H4 (cell line): Measurements from ENCODE around the gene RBFOX1. TPM values are rescaled to one million over a fixed set of nuclear protein-coding genes. Genes with fewer than 3 reads are reported as not detected.

Experiments used
- DNase-seq: peaks from one replicate; pipeline ENCODE4 v3.0.0-alpha.2; 2015; ENCODE audit warnings: low spot score
- total RNA-seq: library from RNA; depleted of rRNA; stranded (reverse); fragments of >200 nt; shearing (Covaris generic); gene quantifications from 2 replicates; pipeline ENCODE4 v1.2.3, GENCODE V29; 2014

Gene RBFOX1
- total RNA-seq, 1 experiment from 2014 or later: not detected

DNA sequence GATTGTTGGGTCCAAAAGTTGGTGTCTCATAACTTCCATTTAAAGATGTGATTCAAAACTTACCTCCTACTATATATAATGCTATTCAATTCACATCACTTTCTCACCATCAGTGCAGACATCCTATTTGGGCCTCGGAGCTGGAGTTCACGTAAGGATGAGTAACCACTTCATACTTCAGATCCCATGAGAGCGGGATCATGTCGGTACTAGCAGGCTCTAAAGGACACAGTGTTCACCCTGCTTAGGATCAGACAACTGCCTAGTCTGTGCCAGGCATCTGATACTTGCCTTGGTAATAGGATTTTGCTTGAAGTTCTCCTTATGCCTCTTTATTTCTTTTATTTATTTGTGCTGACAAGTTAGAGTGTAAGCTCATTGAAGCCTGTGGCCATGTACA lies 39.5 kb downstream of the RBFOX1 start:
- DNase-seq: no peak

DNA sequence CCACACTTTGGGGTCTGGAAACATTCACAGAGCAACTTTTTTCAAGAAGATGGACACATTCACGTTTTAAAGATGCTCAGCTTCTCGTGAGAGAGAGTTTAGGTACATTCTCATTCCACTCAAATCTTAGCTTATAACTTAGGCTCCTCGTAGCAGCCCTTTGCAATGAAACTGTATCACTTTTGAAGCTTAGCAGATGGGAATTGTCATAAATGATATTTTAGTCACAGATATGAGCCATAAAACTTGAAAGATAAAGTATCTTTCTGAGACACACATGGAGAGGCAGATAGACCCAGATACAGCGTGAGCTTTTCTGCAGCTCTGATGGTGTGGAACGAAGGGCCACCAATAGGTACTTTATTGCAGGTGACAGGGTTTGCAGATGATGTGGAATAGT lies 41.1 kb downstream of the RBFOX1 start:
- no peak for DNase-seq

DNA sequence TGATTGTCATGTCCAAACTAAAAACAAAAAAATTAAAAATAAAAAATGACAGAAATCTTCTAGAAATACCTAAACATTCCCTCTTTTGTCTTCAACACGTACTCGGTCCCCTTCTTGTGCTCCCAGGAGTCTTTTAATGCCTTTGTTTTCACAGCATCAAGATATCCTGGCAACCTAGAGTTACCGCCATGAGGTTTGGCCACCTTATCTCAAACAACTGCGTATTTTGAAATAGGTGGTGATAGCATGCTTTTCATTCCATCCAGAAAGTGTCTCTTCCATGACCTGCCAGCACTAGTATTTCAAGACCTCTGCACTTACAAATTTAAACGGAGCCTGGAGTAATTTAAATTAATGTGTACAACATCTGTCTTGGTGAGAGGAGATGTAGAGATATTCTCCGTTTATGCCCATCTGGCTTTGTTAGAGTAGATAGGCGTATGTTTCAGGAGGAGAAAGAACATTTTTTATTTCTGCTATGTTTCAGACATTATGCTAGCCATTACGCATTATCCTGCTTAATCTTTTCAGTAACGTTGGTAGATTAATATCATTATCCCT lies 42.0 kb downstream of the RBFOX1 start:
- DNase-seq: no peak

DNA sequence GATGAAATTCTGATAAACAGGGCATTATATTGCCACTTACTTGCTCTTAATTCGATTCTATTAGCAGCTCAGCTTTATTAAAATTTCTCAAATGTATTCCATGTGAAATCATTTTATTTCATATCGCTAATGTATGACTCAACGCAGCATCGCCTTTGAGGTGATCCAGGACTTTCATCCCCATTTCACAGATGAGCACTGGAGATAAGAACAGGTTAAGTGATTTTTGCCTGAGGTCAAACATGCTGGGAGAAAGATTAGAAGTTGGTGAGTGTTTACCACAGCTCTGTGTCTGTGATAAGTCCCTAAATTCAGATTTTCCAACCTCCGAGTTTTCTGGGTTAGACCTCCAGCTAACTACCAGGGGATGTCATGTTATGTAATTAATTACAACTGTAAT lies 43.6 kb downstream of the RBFOX1 start:
- DNase-seq: no peak

DNA sequence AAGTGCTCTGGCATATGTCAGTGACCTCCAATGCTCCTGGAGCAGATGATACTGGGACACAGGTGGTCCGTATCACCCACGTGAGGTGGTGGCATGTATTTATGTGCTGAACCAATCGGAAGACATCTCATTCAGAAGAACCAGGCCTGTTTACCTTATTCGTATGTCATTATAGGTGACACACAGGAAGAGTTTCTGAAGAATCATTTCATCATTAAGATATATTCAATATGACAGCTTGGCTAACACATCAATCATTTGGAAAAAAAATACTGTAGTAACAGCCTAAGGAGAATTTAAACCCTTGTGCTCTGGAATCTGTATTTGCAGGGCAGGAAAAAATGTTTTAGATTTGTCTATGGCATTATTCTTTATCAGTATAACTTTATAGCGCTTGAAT lies 44.6 kb downstream of the RBFOX1 start:
- DNase-seq: no peak

DNA sequence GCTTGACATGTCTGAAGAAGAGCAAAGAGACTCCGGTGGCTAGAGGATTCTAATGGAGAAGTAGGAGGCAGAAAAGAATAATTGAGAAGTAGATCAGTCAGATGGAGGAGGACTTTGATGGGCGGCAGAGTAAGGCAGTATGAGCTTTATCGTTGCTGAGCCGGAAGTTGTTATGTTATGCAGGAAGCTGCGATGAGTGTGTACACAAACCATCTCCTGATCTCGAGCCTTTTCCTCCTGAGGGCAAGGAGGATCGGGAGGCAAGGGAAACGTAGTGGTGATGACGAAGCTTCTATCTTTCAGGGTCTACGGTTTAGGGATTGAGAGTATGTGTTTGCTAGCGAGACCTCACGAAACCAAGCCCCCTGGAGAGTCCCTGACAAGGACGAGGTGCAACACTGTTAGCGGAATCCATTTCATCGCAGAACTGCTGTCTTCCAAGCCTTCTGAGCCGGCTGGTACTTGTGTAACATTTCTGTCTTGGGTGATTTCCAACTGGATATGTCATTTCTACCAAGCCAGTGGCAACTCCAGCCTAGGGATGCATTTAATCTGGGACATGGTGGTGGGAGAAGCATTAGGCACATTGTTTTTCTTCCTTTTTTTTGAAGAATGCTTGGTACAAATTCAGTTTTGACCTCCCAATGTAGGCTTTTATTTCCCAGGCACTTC lies 45.5 kb downstream of the RBFOX1 start:
- DNase-seq: no peak

DNA sequence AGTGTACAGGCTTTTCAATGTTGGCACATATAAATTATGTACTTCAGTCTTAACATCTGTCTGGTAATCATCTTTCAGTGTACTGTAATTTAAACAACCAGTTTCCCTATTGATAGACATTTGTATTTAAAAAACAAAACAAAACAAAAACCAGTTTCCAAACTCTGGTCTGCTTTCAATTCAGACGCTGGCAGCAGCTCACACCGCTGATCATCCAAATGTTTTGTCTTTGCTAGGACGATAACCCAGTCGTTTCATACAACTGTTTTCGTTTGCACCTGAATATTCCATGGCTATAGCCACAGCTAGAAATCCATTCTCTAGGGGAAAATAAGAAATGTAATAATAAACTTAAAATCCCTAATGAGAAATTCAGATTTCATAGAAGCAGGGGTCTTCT lies 47.8 kb downstream of the RBFOX1 start:
- DNase-seq: no peak

DNA sequence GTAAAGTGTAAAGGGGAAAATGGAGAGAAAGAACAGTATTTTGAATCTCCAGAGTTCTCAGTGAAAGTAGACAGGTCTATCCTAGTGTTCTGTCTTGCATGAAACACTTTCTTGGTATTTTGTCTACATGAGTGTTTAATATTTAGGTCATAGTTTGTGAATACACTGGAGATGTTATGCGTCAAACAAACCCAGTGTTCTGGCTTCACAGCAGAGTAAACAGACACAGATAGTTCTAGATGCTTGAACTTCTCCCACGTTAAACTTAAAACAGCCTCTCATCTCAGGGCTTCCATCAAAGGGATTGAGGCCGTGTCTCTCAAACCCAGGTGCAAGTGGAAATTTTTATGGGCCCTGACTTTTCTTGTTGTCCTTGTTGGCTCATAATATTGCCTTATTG lies 48.3 kb downstream of the RBFOX1 start:
- no peak for DNase-seq

DNA sequence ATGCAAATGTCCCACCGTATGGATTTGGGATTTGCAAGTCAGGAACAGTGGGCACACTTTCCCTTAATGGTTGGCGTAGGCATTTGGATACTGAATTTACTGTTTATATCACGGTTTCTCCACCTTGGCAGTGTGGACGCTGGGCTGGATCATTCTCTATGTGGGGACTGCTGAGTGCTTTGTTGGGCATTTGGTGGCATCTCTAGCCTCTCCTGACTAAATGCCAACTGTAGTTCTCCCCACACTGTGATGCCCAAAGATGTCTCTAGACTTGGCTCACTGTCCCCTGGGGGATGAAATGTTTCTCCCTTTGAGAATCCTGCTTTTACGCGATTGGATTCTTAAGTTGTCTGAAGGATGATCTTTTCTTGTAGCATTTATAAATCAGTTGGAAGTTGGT lies 49.0 kb downstream of the RBFOX1 start:
- no peak for DNase-seq

DNA sequence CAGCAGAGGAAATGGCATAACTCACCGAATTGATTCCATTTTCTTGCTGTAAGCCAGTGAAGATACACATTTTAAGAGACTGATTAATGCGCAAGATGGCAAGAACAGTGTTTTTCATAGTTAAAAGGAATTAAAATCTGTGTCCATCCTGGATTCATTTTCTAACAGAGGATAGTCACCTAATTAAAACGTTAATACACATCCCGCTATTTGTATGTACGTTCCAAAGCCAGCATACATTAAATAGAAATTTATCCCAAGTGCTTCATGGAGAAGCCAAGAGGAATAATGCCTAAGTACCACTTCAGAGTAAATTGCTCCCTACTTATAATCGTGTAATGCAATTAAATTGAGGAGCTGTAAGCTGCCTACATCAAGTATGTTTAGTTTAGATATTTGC lies 49.9 kb downstream of the RBFOX1 start:
- DNase-seq: no peak

DNA sequence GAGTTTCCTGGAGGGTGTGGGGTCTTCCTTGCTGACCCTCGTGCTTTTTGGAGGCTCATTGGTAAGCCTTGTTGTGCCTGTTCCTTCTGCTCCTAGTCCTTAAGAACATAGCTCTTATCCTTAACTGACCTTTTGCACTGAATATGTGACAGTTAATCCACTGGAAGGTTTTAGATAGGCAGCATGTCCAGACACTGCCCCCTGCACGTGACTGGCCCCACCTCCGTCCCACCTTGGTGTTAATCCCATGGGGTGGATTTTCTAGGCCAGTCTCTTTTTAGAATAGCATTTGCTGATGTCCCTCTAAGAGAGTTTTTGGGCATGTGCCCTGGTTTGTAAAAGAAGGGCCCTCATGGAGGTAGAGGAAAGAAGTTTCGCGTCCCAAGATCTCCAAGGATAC lies 58.3 kb downstream of the RBFOX1 start:
- no peak for DNase-seq

DNA sequence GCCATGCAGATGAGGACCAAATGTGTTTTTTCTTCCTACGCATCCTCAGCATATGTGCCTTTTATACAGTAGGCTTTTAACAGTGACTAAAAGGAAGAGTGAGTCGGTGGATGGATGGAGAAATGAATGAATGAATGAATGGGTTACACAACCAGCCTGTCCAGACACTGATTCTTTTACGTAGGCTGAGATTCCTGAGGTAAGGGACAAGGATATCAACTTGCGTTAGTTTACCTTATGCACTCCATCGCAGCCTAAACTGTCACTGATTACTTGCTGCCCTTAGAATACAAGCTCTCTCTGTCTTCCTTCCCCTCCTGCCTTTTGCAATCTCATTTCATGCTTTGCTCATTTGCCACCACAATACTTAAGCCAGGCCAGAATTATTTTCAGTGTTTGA lies 59.0 kb downstream of the RBFOX1 start:
- no peak for DNase-seq

DNA sequence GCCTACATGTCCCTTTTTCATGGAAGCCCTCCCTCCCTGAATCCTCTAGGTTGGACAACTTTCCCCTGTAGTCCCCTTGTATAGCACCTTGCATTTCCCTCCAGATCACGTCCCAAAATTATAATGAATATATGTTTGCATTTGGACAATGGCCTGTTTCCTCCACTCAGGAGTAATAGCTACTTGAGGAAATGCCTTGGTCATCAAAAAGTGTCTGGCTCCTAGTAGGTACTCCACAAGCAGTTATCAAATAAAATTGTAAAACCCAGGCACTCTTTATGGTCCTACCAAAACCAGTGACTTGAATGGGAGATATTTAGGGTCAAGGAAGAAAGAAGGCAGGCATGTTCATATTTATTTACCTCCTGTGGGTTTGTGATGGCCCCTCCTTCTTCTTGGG lies 59.6 kb downstream of the RBFOX1 start:
- no peak for DNase-seq

DNA sequence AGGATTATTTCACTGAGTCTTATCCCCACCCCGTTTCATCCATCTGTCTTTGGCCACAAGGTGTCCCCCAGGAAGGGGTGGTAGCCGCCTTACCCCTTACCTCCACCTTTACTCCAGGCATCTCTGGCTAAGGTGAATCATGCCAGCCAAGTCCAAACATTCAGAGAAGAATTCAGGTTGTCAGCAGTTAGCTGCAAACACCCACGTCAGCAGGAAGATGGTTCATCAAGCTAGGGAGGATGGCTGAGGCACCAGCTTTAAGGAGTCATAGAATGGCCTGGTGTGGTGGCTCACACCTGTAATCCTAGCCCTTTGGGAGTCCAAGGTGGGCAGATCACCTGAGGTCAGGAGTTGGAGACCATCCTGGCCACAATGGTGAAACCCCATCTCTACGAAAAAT lies 61.0 kb downstream of the RBFOX1 start:
- no peak for DNase-seq

DNA sequence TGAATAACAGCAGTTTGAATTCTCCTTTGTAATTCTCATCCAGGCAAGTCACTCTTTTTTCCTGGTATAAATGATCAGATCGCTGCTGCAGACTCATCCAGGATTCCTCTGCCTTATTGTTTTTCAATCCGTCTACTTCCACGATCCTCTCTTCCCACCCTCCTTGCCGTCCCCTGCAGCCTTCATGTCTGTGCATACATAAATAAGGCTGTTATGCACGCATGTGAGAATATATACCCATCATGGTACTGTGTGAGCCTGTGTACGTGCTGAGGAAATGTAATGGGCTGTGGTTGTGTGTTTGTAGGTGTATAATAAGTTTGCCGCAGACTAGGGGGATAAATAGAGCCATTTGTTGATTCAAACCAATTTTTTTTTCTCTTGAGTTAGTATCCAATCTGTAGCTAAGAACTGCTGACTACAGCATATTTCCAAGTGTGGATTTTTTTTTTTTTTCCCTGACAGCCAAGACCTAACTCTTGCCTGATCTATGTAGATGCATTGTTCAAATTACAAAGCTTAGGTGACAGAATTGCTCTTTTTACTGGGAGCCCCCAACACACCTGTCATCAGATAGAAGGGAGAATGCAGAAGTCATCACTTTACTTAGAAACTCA lies 62.2 kb downstream of the RBFOX1 start:
- no peak for DNase-seq

DNA sequence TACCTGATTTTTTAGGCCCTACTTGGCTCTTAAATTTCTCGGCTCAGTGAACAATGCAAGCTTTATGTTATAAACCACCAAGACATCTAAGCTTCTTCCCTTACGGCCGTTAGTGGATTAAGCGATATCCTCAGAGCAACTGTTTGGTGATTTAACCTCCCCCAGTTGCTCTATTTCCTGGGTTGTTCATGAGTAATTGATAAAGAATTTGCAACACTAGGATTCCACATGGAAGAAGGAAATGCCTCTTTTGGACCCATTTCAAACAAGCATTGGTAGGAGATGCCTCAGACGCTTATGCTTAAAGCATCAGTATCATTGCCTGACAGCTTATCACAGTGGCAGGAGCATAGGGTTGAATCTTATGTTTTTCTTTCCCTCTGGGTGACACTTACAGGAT lies 65.3 kb downstream of the RBFOX1 start:
- peak; percentile 13 for DNase-seq

DNA sequence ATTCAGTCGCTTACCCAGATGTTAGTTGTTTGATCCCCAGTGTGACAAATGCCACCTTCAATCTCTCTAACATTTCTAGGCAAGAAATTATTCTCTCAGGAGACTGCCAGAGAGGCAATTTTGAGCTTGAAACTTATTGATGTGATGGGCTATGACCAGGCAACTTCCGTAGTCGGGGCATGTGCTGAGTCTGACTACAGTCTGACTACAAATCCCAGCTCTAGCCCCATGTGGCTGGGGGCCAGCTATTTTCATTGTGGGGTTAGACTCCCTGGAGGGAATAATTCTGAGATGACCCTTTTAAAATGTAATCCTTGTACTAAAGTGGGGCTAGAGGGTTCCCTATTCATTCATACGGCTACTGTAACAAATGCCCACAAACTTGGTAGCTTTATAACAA lies 65.9 kb downstream of the RBFOX1 start:
- no peak for DNase-seq

DNA sequence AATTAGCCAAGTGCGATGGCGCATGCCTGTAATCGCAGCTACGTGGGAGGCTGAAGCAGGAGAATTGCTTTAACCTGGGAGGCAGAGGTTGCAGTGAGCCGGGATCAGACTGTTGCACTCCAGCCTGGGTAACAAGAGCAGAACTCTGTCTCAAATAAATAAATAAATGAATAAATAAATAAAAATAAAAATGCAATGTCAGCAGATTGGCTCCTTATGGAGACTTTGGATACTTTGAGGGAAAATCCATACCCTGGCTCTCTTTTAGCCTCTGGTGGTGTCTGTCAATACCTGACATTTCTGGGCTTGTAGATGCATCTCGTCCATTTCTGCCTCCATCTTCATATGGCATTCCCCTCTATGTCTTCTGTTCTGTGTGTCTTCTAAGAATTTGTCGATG lies 66.7 kb downstream of the RBFOX1 start:
- DNase-seq: no peak

DNA sequence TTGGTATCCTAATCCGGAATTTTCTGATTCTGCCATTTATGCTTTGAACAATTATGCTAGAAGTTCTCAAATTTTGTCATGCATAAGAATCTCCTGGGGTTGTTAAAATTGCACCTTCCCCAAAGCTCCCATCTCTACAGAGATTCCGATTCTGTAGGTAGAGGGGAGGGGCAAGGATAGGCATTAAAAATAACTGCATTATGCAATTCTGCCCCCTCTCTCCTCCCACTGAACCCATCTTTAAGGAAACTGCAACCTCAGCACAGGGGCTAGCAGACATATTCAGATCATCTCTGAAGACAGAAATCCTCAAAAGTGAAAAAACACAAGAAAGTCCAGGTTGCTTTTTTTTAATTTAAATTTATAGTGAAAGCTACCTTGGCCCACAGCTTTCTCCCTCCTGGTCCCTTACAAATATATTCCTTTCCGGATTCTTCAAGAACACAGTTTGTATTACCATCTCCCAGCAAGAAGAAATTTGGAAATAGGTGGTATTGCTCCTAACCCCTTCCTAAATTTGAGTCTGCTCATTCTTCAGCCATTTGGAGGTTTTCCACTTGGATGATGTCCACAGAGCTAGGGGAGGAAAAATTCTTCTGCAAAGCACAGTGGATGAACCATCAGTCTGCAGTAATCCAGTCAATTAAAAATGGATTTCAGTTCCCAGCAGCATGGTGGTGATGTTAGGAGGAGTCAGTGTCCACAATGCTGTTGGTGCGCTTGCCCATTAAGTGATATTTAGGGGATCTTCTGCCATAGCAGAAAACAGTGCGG lies 67.7 kb downstream of the RBFOX1 start:
- DNase-seq: no peak

DNA sequence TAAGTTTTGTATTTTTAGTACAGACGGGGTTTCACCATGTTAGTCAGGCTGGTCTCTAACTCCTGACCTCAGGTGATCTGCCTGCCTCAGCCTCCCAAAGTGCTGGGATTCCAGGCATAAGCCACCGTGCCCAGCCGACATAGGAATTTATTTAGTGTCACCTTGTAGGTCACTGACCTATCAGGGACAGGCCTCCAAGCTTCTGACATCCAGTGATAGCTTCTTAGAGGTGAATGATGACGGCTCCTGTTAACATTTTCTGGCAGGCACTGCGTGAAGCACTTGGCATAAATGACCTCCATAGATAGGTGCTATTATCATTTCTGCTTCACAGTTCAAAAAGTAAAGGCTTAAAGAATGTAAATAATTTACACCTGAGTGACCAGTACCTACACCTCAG lies 71.6 kb downstream of the RBFOX1 start:
- DNase-seq: no peak

DNA sequence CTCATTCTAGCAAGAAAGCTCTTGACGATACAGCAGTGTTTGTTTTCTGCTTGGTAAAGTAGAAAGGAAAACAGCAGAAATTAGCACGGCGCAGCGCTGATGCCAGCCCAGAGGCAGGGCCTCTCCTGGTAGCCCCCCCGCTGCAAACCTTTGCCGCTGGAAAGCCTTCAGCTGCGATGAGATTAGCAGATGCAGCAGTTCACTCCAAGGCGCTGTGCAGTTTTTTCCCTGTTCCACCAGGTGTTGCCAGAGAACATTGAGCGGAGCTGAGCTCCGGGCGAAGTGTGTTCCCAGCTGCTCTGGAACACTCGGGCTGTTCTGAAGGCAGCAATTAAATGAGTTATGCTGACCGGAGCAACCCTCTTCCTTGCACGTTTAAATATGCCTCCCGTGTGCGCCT lies 72.5 kb downstream of the RBFOX1 start:
- peak; percentile 34 for DNase-seq

DNA sequence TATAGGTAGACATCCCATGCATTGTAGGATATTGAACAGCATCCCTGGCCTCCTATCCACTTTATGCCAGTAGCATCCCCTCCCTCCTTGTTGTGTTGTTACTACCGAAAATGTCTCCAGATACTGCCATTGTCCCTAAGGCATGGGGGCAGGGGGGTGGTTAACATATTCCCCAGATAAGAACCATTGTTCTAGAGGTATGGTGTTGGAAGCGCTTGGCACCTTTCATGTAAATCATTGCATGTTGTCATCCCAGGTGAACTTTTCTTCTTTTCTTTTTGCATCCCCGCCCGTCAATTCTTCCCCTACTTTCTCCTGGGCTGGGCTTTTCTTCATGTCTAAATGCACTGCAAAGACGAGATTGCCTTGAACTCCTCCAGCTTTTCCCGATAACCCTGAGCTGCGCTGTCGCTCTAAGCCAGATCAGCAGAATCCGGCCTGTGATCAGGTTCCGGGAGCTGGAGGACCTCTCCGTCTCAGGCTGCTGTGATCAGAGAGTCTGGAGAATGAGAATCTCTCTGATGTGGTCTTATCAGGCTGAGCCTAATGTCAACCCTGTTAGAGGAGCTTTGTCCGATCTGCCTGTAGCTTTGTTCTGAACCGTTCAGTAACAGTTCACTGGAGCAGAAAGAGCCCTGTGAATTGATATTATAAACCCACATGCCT lies 76.2 kb downstream of the RBFOX1 start:
- no peak for DNase-seq
